Breast epithelium (tissue), 4 donors: ENCODE results near the gene MBD5. TPM values are rescaled to one million over a fixed set of nuclear protein-coding genes. Genes with fewer than 3 reads are reported as not detected.

Source experiments
- DNase-seq, 2 donors: peaks; one replicate each; pipeline ENCODE4 v3.0.0-alpha.2; 2019; ENCODE audit warnings: low spot score in 2 of 2
- H3K27ac ChIP-seq, 2 donors: fragments of 200-600 bp; sonication (generic) in 1 of 2; one replicate each; pipeline ENCODE4 v1.5.1; 2016 to 2019; ENCODE audit warnings: mild to moderate bottlenecking in 1 of 2
- H3K27me3 ChIP-seq, 2 donors: fragments of 200-600 bp; sonication (generic) in 1 of 2; one replicate each; pipeline versions ENCODE4 v1.5.1 to v1.6.0; 2017 to 2019; ENCODE audit warnings: control low read depth in 1 of 2, mild to moderate bottlenecking in 1 of 2
- H3K36me3 ChIP-seq: fragments of 200-600 bp; one replicate; pipeline ENCODE4 v1.5.1; 2019
- H3K4me1 ChIP-seq, 2 donors: fragments of 200-600 bp; sonication (generic); one replicate each; pipeline ENCODE4 v1.5.1; 2016 to 2019; ENCODE audit warnings: control low read depth in 1 of 2
- H3K4me3 ChIP-seq, 3 donors: fragments of 200-600 bp; sonication (generic); 1 replicate in 2 of 3; 2 replicates in 1 of 3; pipeline ENCODE4 v1.5.1; 2016 to 2019; ENCODE audit warnings: mild to moderate bottlenecking in 3 of 3, moderate library complexity in 2 of 3
- H3K9me3 ChIP-seq, 2 donors: fragments of 200-600 bp; sonication (generic) in 1 of 2; one replicate each; pipeline ENCODE4 v1.5.1; 2016 to 2019; ENCODE audit warnings: control low read depth in 1 of 2
- POLR2A ChIP-seq: fragments of 450-650 bp; IDR thresholded peaks from one replicate; pipeline ENCODE4 v1.6.1; 2016; ENCODE audit warnings: antibody characterized with exemption, mild to moderate bottlenecking, moderate library complexity
- POLR2AphosphoS5 ChIP-seq, 3 donors: sonication (generic); formaldehyde crosslinking; IDR thresholded peaks; one replicate each; pipeline ENCODE4 v1.6.1; 2017; ENCODE audit warnings: antibody characterized with exemption in 3 of 3
- intact Hi-C: fragments of 100-400 bp; cut with DNase I; formaldehyde crosslinking; loops from one replicate; pipeline ENCODE4 v1.15.1; 2023; ENCODE audit warnings: low total_unique reads
- total RNA-seq, 3 donors: library from RNA; depleted of rRNA; stranded (reverse); fragments of >200 nt; gene quantifications; one replicate each; pipeline ENCODE4 v1.1.0, GENCODE V29; 2016
- TF ChIP-seq, protein P1 (sequence below), 3 donors: fragments of 450-650 bp; IDR thresholded peaks; one replicate each; pipeline ENCODE4 v1.5.1; 2016 to 2017; ENCODE audit warnings: antibody characterized with exemption in 3 of 3, mild to moderate bottlenecking in 3 of 3, moderate library complexity in 3 of 3

Gene MBD5
- total RNA-seq, 3 donors from 2014 or later: 24.0 to 63.8 (median 40.3) TPM

DNA sequence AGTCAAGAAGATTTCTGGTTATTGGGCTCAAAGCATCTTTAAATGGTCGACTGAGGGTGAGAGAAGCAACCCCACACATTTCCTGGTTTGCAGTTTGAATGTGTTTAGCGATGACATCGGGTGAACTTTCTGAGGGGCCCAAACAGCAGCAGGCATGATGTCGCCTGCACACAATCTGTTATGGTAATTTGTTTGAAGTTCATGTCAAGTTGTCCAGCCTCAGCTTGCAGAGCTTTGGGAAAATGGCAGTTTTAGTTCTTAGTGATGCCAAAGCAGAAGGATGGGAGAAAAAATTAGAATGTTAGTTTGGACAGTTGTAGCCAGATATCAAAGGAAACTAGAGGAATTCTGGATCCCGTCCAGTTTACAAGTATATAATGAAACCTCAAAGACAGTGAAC, 284.6 kb downstream of the MBD5 start:
- no peak for DNase-seq
- Histone ChIP-seq H3K36me3 (no peaks in the 10 kb centered on the region), H3K4me3 (no peak overlapping the region), H3K27ac (no peak overlapping the region), H3K27me3 (no peaks in the 10 kb centered on the region), H3K9me3 (peaks cover 0 to 7% of the 10 kb centered on the region in 2 donors), H3K4me1 (no peaks in the 10 kb centered on the region)
- TF ChIP-seq POLR2A: no peak
- TF ChIP-seq, protein P1, sequence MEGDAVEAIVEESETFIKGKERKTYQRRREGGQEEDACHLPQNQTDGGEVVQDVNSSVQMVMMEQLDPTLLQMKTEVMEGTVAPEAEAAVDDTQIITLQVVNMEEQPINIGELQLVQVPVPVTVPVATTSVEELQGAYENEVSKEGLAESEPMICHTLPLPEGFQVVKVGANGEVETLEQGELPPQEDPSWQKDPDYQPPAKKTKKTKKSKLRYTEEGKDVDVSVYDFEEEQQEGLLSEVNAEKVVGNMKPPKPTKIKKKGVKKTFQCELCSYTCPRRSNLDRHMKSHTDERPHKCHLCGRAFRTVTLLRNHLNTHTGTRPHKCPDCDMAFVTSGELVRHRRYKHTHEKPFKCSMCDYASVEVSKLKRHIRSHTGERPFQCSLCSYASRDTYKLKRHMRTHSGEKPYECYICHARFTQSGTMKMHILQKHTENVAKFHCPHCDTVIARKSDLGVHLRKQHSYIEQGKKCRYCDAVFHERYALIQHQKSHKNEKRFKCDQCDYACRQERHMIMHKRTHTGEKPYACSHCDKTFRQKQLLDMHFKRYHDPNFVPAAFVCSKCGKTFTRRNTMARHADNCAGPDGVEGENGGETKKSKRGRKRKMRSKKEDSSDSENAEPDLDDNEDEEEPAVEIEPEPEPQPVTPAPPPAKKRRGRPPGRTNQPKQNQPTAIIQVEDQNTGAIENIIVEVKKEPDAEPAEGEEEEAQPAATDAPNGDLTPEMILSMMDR (IDR thresholded peaks at IDR 0.05): no peak
- TF ChIP-seq POLR2AphosphoS5 (IDR thresholded peaks at IDR 0.05): no peak
- intact Hi-C loops: no loop called here

- no peak overlapping the region for H3K27ac ChIP-seq
- H3K36me3 ChIP-seq: no peaks in the 10 kb centered on the region
- H3K4me1 ChIP-seq: no peaks in the 10 kb centered on the region
- peaks cover 0 to 7% of the 10 kb centered on the region in 2 donors for H3K9me3 ChIP-seq
- no peak for DNase-seq
- intact Hi-C loops: no loop called here
- H3K27me3 ChIP-seq: no peaks in the 10 kb centered on the region
- H3K4me3 ChIP-seq: no peak overlapping the region
- TF ChIP-seq POLR2A (no peak), POLR2AphosphoS5 (IDR thresholded peaks at IDR 0.05) (no peak)
- TF ChIP-seq, protein P1 (IDR thresholded peaks at IDR 0.05): no peak
Measured at GRCh38 chr2:148306027-148306426, 285.1 kb downstream of the MBD5 start.

- no peaks in the 10 kb centered on the region for H3K36me3 ChIP-seq
- no peaks in the 10 kb centered on the region for H3K4me1 ChIP-seq
- TF ChIP-seq POLR2AphosphoS5 (IDR thresholded peaks at IDR 0.05) (no peak), POLR2A (no peak)
- TF ChIP-seq, protein P1 (IDR thresholded peaks at IDR 0.05): no peak
- DNase-seq: no peak
- no peaks in the 10 kb centered on the region for H3K27me3 ChIP-seq
- no peak overlapping the region for H3K4me3 ChIP-seq
- intact Hi-C loops: no loop called here
- H3K9me3 ChIP-seq: no peaks in the 10 kb centered on the region
- H3K27ac ChIP-seq: no peak overlapping the region
Measured at GRCh38 chr2:148317598-148317997, 296.7 kb downstream of the MBD5 start.

DNA sequence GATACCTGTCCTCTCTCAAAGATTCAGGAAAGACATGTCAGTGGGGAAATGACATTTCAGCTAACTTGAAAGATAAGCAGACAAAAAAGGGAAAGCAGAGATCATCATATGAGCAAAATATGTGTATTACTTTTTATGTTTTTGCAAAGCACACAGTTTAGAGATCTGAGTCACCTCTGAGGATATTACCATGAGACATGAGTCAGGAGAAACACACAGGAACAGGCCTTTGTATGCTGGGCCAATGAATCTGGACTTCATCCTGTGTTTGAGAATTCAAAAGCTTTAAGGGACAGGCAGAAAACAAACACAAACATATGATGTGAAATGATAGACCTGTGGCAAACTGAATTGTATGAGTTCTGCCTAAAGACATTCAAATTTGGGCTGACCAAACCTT, 317.6 kb downstream of the MBD5 start:
- H3K36me3 ChIP-seq: no peaks in the 10 kb centered on the region
- TF ChIP-seq, protein P1 (IDR thresholded peaks at IDR 0.05): no peak
- TF ChIP-seq POLR2AphosphoS5 (IDR thresholded peaks at IDR 0.05) (no peak), POLR2A (no peak)
- H3K9me3 ChIP-seq: peaks cover 5 to 9% of the 10 kb centered on the region in 2 donors
- H3K4me1 ChIP-seq: no peaks in the 10 kb centered on the region
- no peak overlapping the region for H3K27ac ChIP-seq
- no peak overlapping the region for H3K4me3 ChIP-seq
- intact Hi-C loops: no loop called here
- DNase-seq: no peak
- H3K27me3 ChIP-seq: no peaks in the 10 kb centered on the region

- intact Hi-C loops: no loop called here
Measured at GRCh38 chr2:148342086-148342485, 321.2 kb downstream of the MBD5 start.

More at GRCh38 chr2:148342086-148342485, 321.2 kb downstream of the MBD5 start:
- H3K9me3 ChIP-seq: peaks cover 5 to 13% of the 10 kb centered on the region in 2 donors
- DNase-seq: no peak
- TF ChIP-seq POLR2AphosphoS5 (IDR thresholded peaks at IDR 0.05) (no peak), POLR2A (no peak)
- TF ChIP-seq, protein P1 (IDR thresholded peaks at IDR 0.05): no peak
- no peak overlapping the region for H3K4me3 ChIP-seq
- H3K36me3 ChIP-seq: no peaks in the 10 kb centered on the region
- H3K4me1 ChIP-seq: no peaks in the 10 kb centered on the region
- H3K27ac ChIP-seq: no peak overlapping the region
- H3K27me3 ChIP-seq: no peaks in the 10 kb centered on the region
